Type B pancreatic cell (in vitro differentiated cells): ENCODE data around the gene CRYAB. TPM values are rescaled to one million over a fixed set of nuclear protein-coding genes. Genes with fewer than 3 reads are reported as not detected.

ENCODE experiments used
- DNase-seq: peaks from one replicate; pipeline ENCODE4 v3.0.0; 2021; ENCODE audit warnings: mixed read lengths; ENCODE audit not compliant: unreplicated experiment; ENCODE audit errors: extremely low spot score
- H3K27ac Mint-ChIP-seq: 2 replicates; pipeline ENCODE4 v1.8.0; 2021; ENCODE audit warnings: mild to moderate bottlenecking, mixed read lengths
- H3K27me3 Mint-ChIP-seq: 2 replicates; pipeline ENCODE4 v1.8.0; 2021; ENCODE audit warnings: mixed read lengths
- H3K36me3 Mint-ChIP-seq: 2 replicates; pipeline ENCODE4 v1.8.0; 2021; ENCODE audit warnings: mixed read lengths
- H3K4me1 Mint-ChIP-seq: one replicate; pipeline ENCODE4 v1.8.0; 2021; ENCODE audit warnings: mixed read lengths; ENCODE audit not compliant: unreplicated experiment
- H3K4me3 Mint-ChIP-seq: 2 replicates; pipeline ENCODE4 v1.8.0; 2021; ENCODE audit warnings: mild to moderate bottlenecking, mixed read lengths
- H3K9me3 Mint-ChIP-seq: 2 replicates; pipeline ENCODE4 v1.8.0; 2021; ENCODE audit warnings: mixed read lengths
- CTCF ChIP-seq: fragments of 200-600 bp; sonication (generic); conservative IDR thresholded peaks from 2 replicates; pipeline ENCODE4 v1.5.0; 2021; ENCODE audit warnings: antibody characterized with exemption, mild to moderate bottlenecking
- total RNA-seq: library from RNA; stranded (reverse); gene quantifications from 2 replicates; pipeline ENCODE4 v1.2.1, GENCODE V29; 2021; ENCODE audit warnings: low replicate concordance

Gene CRYAB
- total RNA-seq, 1 donor from 2014 or later = not detected

- Mint-ChIP-seq H3K36me3 (no peaks in the 10 kb centered on the region), H3K4me3 (peak within 1 kb of the TSS; percentile 84), H3K4me1 (peaks cover 31% of the 10 kb centered on the region), H3K27me3 (no peaks in the 10 kb centered on the region), H3K9me3 (no peaks in the 10 kb centered on the region), H3K27ac (peak within 1 kb of the TSS; percentile 91)
- no peak for TF ChIP-seq CTCF
- DNase-seq = no peak
Measured at GRCh38 chr11:111918390-111919256, 7.1 kb upstream of the CRYAB start, which contains the start of gene C11orf52. TSS of gene C11orf52 (plus strand) at chr11:111918913. CDS start at chr11:111918973, 60 bp downstream.

- no peaks in the 10 kb centered on the region for H3K27me3 Mint-ChIP-seq
- no peaks in the 10 kb centered on the region for H3K36me3 Mint-ChIP-seq
- no peak for DNase-seq
- H3K4me3 Mint-ChIP-seq = no peak overlapping the region
- H3K4me1 Mint-ChIP-seq = peaks cover 23% of the 10 kb centered on the region
- no peak overlapping the region for H3K27ac Mint-ChIP-seq
- TF ChIP-seq CTCF = no peak
- no peaks in the 10 kb centered on the region for H3K9me3 Mint-ChIP-seq
Measured at GRCh38 chr11:111917788-111918187, 6.2 kb upstream of the CRYAB start.

GRCh38 chr11:111917312-111917711, 5.7 kb upstream of the CRYAB start:
- Mint-ChIP-seq H3K27me3 (no peaks in the 10 kb centered on the region), H3K4me1 (peaks cover 22% of the 10 kb centered on the region), H3K27ac (no peak overlapping the region)

GRCh38 chr11:111916768-111917167, 5.2 kb upstream of the CRYAB start:
- peaks cover 26% of the 10 kb centered on the region for H3K4me1 Mint-ChIP-seq
- no peak for TF ChIP-seq CTCF
- H3K27me3 Mint-ChIP-seq = no peaks in the 10 kb centered on the region
- no peak for DNase-seq
- H3K27ac Mint-ChIP-seq = no peak overlapping the region
- H3K9me3 Mint-ChIP-seq = no peaks in the 10 kb centered on the region
- no peaks in the 10 kb centered on the region for H3K36me3 Mint-ChIP-seq
- H3K4me3 Mint-ChIP-seq = no peak overlapping the region

More at GRCh38 chr11:111917312-111917711, 5.7 kb upstream of the CRYAB start:
- Mint-ChIP-seq H3K9me3 (no peaks in the 10 kb centered on the region), H3K4me3 (no peak overlapping the region), H3K36me3 (no peaks in the 10 kb centered on the region)
- no peak for DNase-seq
- no peak for TF ChIP-seq CTCF

- peaks cover 4% of the 10 kb centered on the region for H3K27me3 Mint-ChIP-seq
- no peaks in the 10 kb centered on the region for H3K36me3 Mint-ChIP-seq
- H3K9me3 Mint-ChIP-seq = no peaks in the 10 kb centered on the region
- no peak for DNase-seq
- H3K27ac Mint-ChIP-seq = no peak overlapping the region
- peaks cover 33% of the 10 kb centered on the region for H3K4me1 Mint-ChIP-seq
- no peak overlapping the region for H3K4me3 Mint-ChIP-seq
- no peak for TF ChIP-seq CTCF
Measured at GRCh38 chr11:111913997-111914396, 2.4 kb upstream of the CRYAB start.
